HG03565 (cell line): ENCODE measurements around the gene VMO1.

Experiments used
- ATAC-seq: cut with Tn5 transposase; IDR thresholded peaks from one replicate; pipeline ENCODE4 v1.9.1; 2021; ENCODE audit warnings: mild to moderate bottlenecking, moderate library complexity; ENCODE audit not compliant: unreplicated experiment

Gene VMO1

DNA sequence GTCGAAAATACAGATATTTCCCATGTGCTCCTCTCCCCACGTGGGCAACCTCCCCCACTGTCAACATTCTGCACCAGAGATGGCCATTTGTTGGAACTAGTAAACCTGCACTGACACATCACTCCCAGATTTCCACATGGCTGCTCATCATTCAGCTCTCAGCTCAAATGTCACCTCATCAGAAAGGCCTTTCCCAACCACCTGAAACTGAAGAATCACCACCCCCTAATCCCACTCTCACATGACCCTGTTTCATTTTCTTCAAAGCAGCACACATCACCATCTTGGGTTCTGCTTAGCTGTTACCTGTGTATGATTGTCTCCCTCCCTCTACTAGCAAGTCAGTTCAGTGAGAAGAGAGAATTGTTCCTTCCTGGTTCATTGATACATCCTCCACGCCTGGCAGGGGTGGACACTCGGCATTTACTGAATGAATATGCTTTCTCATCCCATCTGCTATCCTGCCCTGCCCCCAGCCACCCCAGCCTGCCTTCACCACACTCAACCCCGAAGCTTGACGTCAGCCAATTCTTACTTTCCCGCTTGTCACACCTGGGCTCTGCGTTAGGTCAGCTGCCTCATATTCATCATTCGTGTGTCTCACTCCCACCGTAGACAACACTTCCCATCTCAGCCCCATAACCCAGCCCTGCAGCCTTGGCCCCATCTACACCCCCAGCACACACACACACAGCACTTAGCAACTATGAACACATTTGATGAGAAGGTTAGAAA is 14.5 kb upstream of the VMO1 start:
- ATAC-seq: no peak

DNA sequence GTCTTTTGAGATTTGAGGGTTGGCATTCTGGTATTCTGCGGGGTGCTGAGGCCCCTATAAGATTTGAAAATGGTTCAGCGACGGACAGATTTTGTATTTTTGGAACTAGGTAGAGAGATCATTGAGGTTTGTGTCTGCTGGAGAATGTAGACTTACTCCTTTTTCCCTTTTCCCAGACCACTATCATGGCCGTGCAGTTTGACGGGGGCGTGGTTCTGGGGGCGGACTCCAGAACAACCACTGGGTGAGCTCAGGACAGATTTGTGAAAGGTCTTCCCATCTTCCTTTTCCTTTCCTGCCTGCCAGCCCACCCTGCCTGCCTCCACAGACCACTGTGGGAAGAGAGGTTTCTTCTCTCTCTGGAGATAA is 10.4 kb upstream of the VMO1 start:
- no peak for ATAC-seq

DNA sequence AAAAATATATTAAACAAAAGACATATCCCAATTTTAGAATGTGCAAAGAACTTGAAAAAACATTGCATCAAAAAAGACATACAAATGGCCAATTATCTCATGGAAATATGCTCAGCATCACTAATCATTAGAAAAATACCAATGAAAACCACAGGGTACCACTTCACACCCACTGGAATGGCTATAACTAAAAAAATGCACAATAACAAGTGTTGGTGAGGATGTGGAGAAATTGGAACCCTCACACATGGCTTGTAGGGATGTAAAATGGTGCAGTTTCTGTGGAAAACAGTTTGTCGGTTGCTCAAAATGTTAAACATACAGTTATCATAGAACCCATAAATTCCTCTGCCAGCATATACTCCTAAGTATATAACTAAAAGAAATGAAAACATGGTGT is 9.0 kb upstream of the VMO1 start:
- no peak for ATAC-seq

DNA sequence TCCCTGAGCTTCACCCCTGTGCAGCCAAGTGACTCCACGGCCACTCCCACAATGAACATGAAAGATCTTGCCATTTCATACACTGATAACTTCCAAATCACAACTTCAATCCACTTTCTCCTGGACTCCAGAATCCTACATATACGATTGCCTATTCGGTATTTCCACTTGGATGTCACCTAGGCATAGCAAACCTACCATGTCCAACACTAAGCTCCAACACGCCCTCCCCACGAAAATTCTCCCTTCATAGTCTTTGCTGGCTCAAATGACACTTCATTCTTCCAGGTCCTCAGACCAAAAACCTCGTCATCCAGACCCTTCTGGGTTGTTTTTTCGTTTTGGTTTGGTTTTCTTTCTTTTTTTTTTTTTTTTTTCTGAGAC is 4.5 kb upstream of the VMO1 start:
- no peak for ATAC-seq

DNA sequence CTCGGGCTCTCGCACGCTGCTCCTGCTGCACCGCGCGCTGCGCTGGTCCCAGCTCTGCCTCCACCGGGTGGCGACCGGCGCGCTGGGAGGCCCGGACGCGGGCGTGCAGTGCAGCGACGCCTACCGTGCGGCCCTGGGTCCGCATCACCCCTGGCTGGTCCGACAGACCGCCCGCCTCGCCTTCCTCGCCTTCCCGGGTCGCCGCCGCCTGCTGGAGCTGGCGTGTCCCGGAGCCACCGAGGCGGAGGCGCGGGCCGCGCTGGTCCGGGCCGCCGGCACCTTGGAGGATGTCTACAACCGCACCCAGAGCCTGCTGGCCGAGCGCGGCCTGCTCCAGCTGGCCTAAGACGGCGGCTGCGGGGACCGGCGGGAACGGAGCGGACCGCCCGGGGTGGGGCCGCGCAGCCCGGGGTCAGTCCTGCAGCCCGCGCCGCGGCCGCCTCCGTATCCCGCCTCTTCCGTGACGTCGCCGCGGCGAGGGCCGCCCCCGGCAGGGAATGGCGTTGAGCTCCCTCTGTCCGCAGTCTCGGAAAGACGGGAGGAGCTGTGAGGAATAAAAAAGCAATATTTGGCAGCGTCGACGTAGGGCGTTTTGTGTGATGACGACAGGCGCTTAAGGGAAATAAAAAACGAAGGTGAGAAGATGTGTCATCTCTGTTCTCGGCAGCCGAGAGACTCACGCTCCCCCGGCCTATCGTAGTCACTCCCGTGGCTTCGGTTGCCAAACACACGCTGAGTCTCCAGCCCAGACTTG is 4.0 kb upstream of the VMO1 start:
- peak; percentile 70 for ATAC-seq

DNA sequence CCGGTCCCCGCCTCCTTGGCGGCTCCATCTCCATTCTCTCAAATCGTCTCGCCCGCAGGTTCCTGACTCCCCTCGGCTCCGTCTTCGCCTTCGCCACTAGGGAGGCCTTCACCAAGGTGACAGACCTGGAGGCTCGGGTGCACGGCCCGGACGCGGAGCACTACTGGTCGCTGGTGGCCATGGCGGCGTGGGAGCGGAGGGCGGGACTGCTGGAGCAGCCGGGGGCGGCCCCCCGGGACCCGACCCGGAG is 3.5 kb upstream of the VMO1 start:
- ATAC-seq: no peak

DNA sequence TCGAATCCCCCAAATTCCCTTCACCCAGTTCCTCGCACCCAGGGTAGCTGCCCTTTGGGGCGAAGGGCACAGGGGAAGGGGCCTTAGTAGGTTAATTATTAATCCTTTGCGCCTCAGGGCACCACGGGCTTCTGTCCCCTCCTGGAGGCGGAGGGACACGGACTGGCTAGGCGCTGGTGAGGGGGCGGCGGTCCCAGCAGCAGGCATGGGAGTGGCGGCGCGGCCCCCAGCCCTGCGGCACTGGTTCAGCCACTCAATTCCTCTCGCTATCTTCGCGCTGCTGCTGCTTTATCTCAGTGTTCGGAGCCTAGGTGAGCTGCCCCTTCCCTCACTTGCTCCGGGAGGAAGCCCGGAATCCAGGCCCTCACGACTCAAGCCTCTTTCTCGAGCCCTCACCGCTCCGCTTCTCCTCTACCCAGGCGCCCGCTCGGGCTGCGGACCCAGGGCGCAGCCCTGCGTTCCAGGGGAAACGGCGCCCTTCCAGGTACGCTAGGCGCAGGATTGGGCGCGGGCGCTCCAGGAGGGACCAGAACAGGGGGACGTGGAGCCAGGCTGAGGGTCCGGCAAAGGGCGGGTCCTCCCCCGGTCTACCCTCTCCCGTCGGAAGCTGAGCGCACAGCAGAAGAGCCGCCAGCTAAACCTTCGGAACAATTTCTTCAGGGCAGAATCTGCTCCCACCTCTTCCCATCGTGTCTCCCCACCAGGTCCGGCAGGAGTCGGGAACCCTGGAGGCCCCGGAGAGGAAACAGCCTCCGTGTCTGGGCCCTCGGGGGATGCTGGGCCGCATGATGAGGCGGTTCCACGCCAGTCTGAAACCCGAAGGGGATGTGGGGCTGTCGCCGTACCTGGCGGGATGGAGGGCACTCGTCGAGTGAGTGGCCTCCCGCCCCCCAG is 2.9 kb upstream of the VMO1 start, which contains the start of gene GLTPD2:
Gene GLTPD2 (plus strand): TSS at position 158 of the 894 bp plus-strand sequence. CDS start 48 bp downstream, at position 206.
- no peak for ATAC-seq

DNA sequence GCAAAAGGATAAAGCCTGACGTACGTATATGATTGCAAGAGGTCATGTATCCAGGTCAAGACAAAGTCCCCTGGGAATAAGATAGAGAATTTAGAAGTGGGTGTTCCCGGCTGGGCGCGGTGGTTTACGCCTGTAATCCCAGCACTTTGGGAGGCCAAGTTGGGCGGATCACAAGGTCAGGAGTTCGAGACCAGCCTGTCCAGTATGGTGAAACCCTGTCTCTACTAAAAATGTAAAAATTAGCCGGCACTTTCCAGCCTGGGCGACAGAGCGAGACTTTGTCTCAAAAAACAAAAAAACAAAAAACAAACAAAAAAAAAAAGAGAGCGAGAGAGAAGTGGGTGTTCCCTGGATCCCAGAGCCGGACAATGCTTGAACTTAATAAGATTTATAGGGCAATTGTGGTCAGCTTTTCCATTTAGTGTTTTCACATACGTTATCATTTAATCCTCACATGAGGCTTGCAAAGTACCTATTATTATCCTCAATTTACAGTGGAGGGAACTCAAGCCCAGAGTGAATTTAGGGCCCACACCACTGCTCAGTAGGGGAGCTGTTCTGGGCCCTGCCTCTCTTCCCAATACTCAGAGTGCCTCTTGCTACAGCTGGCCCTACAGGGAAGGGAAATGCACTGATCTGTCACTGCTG is 2.1 kb upstream of the VMO1 start:
- ATAC-seq: no peak

DNA sequence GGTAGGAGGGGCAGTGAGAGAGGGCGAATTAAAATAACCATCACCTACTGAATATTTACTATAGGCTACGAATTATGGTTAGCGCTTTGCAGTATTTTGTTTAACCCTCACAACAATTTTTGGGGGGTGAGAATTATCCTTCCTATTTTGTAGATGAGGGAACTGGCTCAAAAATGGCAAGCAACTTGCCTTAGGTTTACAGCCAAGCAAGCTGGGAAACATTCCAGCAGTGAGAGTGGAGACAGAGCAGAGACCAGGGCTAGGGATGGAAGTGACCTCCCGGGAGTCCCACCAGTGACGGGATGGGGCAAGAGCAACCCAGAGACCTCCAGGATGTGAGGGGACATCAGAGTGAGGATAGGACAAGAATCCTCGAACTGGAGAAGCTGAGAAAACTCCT is 352 bp upstream of the VMO1 start:
- no peak for ATAC-seq

DNA sequence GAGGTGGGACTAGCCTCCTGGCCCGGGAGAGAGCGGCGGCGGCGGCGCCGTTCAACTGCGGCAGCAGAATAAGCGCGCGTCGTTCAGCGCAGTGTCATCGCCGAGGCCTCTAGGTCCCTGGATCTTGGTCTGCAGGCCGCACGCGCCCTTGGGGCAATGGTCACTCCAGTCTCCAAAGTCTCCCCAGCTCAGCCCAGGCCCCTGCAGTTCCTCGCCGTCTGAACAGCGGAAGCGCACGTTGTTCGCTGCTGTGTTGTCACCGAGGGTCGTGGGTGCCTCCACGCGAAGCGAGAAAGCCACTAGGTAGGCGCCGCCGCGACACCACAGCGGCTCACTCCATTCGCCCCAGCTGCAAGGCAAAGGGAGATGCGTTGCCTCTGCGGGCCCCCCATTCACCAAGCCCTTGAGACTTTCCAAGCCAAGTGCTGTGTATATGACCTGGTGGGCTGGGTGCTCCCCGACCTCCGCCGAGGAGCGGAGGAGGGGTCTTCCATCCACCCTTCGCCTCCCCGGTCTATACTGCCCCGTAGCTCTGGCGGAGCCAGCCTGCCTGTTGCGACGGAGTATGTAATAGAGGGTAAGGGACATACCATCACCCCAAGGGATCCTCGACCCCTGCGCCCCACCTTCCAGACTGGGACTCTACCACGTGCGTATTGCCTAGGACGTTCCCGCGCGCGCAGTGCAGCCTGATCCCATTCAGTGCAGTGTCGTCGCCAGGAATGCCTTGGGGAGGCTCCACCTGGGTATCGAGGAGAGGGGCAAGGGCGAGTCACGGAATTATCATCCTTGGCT is 656 bp downstream of the VMO1 start:
- no peak for ATAC-seq

DNA sequence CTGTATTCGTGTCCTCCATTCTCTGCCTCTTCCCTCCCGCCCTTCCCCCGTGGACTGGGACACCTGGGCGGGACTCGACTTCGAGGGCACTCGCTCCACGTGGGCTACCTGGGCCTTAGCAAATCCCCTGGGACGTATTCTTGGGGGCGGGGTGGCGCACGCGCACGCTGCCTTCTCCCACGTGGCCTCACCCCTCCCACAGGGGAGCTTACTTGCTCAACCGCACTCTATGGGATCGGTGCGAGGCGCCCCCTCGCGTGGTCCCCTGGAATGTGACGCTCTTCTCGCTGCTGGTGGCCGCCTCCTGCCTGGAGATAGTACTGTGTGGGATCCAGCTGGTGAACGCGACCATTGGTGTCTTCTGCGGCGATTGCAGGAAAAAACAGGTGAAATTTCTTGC is 3.5 kb downstream of the VMO1 start:
- no peak for ATAC-seq

DNA sequence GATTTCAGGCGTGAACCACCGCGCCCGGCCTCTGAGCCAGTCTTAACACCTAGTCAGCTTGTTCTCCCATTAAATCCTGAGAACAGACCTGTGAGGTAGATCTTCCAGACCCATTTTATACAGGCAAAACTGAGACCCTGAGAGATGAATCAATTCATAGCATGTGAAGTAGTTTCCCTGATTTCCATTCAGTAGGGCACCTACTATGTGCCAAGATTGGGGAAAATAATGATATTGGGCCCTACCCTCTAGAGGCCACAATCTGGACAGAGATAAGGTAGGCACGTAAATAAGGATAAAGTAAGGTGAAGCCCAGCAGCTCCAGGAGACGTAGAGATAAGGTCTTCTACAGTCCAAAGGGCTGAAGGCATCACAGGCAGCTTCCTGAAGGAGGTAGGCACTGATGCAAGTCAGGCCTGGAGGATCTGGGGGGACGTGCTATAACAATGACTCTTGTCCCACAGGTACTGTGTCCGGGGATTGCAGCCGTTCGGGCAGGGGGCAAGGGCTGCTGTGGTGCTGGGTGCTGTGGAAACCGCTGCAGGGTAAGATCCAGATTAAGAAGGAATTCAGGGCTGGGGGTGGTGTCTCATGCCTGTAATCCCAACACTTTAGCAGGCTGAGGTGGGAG is 5.7 kb downstream of the VMO1 start:
- ATAC-seq: no peak

DNA sequence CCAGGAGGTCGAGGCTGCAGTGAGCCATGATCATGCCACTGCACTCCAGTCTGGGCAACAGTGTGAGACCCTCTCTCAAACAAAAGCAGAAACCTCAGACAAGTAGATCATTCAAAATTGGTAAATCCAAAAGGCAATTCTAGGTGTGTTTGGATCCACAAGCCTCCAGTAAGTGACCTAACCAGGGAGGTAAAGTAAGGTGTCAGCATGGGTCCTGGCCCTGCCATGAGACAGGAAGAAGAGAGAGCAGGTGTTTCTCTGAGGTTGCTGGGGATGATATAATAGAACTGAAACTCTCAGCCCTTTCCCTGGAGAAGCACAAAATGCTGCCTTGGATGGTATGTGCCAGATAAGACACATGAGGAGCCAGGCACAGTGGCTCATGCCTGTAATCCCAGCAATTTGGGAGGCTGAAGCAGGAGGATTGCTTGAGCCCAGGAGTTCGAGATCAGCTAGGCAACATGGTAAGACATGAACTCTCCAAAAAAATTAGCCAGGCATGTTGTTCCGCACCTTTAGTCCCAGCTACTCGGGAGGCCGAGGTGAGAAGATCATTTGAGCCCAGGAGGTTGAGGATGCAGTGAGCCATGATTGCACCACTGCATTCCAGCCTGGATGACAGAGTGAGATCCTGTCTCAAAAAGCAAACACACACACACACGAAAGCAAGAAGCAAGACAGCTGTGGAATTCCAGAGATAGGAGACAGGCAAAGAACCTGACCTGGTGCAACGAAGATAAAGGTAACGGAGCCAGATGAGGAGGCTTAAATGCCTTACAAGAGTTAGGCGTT is 8.0 kb downstream of the VMO1 start:
- ATAC-seq: no peak

DNA sequence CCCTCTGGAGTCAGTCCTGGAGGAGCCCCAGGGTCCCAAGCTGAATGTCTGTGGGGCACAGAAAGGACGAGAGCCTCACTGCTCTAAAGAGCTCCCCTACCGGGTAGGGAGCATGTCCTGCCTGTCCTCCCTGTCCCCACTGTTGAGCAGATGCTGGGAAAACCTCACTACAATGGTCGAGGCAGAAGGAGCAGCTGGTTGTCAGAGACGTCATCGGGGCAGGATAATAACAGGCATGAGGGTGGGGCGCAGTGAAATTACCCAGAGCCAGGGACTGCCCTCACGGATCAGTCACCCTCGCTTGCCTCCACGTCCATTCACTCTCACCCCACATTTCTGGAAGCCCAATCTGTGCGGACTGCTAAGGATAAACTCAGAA is 13.9 kb downstream of the VMO1 start:
- no peak for ATAC-seq

DNA sequence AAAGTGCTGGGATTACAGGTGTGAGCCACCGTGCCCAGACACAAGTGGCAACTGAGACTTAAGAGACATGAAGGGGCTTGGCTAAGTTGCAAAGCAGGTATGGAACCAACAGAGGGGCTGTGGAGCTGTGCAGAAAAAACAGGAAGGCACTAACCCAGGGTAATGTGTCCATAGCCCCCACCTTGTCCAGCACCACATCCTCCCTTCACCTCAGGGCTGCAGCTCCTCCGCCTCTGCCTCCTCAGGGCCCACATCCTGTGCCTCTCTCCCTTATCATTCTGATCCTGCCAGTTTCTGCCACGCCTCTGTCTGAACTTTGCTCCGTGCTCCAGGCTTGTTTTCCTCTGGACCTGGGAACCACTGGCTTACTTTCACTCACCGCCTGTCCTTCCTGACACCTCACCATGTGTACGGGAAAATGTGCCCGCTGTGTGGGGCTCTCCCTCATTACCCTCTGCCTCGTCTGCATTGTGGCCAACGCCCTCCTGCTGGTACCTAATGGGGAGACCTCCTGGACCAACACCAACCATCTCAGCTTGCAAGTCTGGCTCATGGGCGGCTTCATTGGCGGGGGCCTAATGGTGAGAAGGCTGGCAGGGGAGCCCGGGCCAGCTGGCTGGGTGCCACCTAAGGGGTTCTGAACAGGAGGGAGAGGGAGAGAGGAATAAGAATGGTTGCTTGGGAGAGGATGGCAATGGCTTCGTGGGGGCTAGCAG is 14.5 kb downstream of the VMO1 start, which contains the start of gene TM4SF5:
Gene TM4SF5 (plus strand): TSS at position 368 of the 716 bp plus-strand sequence. CDS start 37 bp downstream, at position 405.
- no peak for ATAC-seq

DNA sequence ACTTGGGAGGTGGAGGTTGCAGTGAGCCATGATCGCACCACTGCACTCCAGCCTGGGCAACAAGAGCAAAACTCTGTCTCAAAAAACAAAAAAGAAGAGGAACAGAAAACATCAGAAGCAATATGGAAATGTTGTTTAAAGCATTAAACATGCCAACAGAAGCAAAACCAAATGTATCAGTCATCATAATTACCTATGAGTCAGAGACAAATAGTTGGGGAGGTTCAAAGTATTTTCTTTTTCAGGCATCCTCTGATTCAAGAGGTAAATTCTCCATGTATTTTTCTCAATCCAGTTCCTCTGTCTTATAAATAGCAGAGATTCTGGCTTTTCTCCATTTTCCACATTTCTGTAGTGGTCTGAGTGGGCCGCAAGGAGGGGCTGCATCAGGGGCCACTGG is 16.5 kb downstream of the VMO1 start:
- ATAC-seq: no peak

DNA sequence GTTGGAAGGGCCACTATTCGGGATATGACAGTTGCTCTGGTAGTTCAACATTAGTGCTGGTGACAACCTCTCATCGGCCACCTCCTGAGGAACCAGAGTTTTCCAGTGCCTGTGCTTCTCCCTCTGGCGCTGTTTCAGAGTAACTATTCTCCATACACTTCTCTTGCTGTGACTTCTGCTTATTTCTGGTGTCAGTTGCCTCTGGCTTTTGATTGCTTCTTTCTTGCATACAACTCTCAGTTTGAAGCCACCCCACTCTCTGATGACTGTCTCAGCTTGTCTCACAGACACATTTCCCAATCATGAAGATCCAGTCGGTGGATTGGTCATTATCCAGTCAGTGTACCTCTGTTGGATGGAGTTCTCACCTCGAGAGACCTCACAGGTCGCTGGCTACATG is 17.9 kb downstream of the VMO1 start:
- no peak for ATAC-seq

DNA sequence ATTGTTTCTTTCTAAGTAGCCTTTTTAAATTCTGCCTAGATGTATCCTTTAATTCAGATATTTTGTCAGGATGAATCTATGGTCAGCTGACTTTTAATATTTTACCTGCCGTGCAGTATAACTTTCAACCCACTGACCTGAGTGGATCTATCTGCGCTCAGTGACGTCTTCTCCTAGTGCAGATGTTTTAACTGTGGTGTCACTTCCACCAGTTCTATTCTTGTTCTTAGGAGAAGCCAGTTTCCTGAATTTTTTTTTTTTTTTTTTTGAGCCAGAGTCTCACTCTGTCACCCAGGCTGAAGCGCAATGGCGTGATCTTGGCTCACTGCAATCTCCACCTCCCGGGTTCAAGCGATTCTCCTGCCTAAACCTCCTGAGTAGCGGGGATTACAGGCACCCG is 19.4 kb downstream of the VMO1 start:
- no peak for ATAC-seq

DNA sequence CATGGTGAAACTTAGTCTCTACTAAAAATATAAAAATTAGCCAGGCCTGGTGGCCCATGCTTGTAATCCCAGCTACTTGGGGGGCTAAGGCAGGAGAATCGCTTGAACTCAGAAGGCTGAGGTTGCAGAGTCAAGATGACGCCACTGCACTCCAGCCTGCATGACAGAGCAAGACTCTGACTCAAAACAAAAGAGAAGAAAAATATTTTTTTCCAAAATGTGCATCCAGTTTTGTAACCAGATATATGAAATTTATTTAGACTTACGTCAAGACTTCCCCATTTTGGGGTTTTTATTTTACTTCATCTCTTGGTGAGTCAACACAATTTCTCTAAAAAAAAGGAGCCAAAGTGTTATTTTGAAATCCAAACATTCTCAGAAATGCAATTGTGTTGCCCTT is 20.0 kb downstream of the VMO1 start:
- ATAC-seq: no peak
